HG02938 (cell line): ENCODE results near the gene SEC22C.

ENCODE experiments used
- ATAC-seq: cut with Tn5 transposase; IDR thresholded peaks from one replicate; pipeline ENCODE4 v1.9.1; 2021; ENCODE audit warnings: mild to moderate bottlenecking, moderate library complexity; ENCODE audit not compliant: unreplicated experiment

SEC22C gene

GRCh38 chr3:42539871-42540714, 41.7 kb downstream of the SEC22C start:
- ATAC-seq = no peak

- ATAC-seq = no peak
Measured at GRCh38 chr3:42537350-42537749, 44.4 kb downstream of the SEC22C start.

- ATAC-seq = no peak
Measured at GRCh38 chr3:42535981-42536784, 45.6 kb downstream of the SEC22C start.

DNA sequence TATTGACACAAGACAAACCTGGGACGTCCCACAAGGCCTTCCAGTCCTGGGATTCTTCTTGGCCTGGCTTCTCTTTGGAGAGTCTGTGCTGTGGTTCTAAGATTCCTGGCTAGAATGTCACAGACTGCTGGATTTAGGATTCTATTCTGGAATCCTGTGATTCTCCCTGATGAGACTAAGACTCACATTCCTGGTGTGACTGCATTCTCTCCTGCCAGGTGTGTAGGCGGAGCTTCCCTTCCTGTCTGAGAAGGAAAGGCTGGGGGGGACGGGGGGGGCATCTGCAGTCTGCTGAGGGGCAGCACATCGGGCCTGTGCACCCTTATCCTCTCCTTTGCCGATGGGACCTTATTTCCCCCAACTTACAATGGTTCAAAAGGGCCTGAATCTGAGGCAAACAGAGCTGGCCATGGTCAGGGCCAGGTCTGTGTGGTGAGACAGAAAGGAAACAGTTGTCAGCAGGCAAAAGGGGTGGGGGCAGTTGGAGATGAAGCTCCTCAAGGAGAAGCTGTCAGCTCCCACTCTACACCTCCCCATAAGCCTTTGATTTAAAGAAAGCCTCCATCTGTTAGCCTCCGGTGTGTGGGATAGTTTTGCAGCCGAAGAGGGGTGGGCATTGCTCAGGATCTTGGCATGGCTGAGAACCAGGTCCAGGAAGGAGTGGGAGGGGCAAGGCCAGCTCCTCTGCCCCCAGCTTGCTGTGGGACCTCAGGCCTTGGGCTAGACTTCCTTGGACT, 48.4 kb downstream of the SEC22C start:
- no peak for ATAC-seq

- ATAC-seq = no peak
Measured at GRCh38 chr3:42532229-42532628, 49.5 kb downstream of the SEC22C start.

DNA sequence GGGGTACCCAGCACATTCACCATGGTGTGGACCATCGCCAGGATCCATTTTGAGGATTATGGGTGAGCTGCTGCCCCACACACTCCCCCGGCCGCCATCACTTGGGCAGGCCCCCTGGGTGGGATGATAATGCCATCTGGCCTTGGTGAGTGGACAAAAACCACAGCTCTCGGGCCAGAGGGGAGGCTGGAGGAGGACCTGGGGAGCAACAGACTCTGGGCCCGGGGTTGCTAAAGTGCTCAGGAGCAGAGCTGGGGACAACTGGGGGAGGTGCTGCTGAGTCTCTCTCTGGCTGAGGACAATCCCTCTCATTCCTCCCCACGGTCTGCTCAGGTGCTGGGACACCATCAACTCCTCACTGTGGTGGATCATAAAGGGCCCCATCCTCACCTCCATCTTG, 50.3 kb downstream of the SEC22C start:
- ATAC-seq = no peak

DNA sequence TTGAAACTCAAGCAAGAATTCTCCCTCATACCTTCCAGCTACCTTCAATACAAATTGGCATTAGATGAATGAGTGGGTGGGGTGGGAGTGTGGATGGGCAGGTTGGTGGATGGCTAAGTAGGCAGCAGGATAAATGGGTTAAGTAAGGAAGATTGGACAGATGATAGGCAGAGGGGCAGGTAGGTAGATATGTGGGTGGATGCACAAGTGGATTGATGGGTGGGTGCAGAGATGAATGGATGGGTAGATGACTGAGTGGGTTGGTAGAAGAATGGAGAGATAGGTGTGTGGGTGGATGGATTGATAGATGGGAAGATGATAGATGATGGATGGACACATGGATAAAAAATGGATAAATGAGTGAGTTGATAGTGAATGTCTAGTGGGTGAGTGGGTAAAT, 51.7 kb downstream of the SEC22C start:
- no peak for ATAC-seq

- ATAC-seq = no peak
Measured at GRCh38 chr3:42529468-42529867, 52.3 kb downstream of the SEC22C start.

GRCh38 chr3:42527368-42527917, 54.3 kb downstream of the SEC22C start:
- no peak for ATAC-seq

DNA sequence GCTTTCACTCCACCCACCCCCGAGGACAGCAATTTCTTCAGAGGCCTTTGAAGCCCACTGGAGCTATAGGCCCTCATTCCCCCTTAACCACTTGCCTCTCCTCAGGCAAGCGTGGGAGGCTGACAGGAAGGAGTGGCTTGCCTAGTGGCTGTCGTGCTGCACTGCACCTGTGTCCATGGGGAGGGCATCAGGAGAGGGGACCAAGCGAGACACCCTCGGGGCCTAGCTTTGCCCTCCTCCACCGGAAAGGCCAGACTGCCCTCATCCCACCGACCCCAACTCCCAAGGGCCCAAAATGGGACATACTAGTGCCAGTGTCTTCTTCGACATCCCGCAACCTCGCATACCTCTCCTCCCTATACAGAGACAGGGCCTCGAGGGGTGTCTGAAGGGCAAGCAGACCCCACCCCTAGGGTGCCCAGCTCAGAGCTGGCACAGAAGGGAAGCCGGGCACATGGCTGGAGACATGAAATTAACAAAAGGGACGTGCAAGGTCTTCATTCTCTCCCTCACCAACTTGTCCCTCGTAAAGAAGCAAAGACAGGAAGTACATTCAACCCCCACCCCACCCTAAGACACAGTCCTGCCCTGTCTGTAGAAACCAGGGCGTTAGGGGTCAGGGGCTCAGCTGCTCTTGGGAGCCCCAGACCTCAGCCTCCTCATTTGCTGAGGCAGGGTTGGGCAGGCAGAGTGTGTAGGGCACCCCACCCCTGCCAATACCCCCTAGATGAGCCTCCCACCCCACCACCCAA, 55.0 kb downstream of the SEC22C start:
- no peak for ATAC-seq

- ATAC-seq = no peak
Measured at GRCh38 chr3:42525736-42526345, 55.9 kb downstream of the SEC22C start.

DNA sequence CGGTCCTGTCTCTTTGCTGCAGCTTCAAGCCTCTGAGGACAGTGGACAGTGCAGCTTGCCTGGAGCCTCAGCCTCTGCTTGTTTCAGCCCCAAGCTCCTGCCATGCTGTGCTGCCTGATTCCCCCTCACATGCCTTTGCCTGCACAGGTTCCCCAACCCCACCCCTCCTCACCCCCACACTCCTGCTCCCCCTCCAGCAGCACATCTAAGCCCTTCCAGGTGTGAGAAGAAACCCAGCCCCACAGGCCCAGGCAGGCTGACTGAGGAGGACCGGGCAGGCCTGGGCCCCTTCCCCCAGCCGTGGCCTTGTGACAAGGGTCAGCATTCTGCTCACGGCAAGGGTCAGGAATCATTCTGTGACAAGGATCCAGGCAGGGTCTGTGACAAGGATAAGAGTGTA, 56.6 kb downstream of the SEC22C start:
- ATAC-seq = no peak

DNA sequence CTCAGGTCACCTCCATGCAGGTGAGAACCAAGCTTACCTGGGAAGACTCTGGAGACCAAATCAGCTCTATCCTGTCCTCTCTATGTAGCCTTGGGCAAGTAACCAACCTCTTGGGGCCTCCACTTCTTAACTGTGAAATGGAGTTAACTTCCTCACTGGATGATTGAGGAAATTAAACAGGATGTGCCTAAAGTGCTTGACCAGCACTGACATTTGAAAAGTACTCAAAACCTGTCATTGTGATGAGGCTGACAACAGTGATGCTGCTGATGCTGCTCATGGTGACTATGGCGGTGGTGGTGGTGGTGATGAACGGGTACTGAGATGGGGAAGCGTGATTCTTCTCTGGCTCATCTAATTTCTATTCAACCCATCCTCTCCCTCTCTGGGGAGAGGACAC, 57.0 kb downstream of the SEC22C start:
- ATAC-seq = no peak

DNA sequence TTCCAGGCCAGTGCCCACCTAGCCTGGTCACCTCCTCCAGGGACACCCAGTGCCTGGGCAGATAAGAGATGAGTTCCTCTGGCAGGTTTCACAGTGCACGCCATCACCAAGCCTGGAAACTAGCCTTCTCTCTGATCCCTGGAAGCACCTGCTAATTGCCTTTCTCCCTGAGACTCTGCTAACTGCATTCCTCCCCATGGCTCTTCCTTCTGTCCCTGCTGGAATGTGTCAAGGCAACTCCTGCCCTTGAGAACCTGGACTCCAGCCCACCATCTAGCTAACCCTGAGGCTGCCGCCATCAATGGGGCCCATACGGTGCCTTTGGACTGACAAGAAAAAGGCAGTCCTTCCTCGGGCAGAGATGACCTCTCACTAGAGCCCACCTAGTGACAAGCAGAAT, 60.9 kb downstream of the SEC22C start:
- no peak for ATAC-seq

DNA sequence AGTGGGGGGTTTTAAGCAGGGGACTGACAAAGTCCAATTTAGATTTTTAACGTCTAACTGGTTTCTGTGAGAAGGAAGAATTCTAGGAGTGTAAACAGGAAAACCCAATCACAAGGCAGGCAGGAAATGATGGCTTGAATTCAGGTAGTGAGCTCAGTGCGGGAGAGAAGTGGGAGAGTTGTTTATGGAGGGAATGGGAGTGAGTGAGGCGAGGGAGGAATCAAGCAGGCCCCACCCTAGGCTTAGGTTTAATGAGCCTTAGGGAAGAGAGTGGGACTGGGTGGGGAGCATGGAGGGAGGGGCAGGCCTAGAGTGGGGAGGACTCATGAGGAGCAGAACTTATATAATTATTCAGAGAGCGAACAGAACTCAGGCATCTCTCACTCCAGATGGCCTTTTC, 61.4 kb downstream of the SEC22C start:
- no peak for ATAC-seq

- no peak for ATAC-seq
Measured at GRCh38 chr3:42519568-42519962, 62.2 kb downstream of the SEC22C start.

GRCh38 chr3:42518800-42519567, 62.8 kb downstream of the SEC22C start:
- ATAC-seq = no peak

- ATAC-seq = no peak
Measured at GRCh38 chr3:42517117-42517516, 64.7 kb downstream of the SEC22C start.

- ATAC-seq = no peak
Measured at GRCh38 chr3:42516443-42516842, 65.3 kb downstream of the SEC22C start.
